B cell (primary cell): Measurements from ENCODE around the gene AP2B1.

ENCODE experiments used
- CTCF ChIP-seq: fragments of 200-600 bp; IDR thresholded peaks from one replicate; pipeline ENCODE4 v1.8.0; 2022; ENCODE audit warnings: antibody characterized with exemption, mild to moderate bottlenecking
- EZH2 ChIP-seq: IDR thresholded peaks from 2 replicates; pipeline ENCODE4 v1.6.1; 2012; ENCODE audit warnings: borderline replicate concordance, low read depth, mild to moderate bottlenecking, moderate library complexity, low read length; ENCODE audit not compliant: insufficient read depth, poor library complexity, severe bottlenecking

DNA sequence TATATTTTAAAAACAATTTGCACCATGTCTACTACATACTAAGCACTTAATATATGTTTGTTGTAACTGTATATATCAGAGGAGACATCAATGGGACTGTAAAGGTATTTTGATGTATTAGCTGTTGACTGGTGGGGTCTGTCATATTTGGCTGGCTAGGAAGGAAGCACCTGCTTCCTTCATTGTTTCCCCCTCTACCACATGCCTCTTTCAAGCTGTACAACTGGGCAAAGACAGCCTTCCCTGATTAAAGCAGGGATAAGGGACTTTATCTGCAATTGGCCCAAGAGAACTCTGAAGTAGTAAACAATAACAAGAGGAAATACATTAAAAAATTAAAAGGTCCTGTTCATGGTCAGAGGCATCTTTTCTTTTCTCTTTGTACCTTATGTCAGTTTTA, 44.1 kb upstream of the AP2B1 start:
- TF ChIP-seq CTCF, result no peak
- no peak for TF ChIP-seq EZH2
